MM.1S (cell line): ENCODE results near the gene TNN.

ENCODE experiments used
- DNase-seq: peaks from one replicate; pipeline ENCODE4 v3.0.0-alpha.2; 2015
- H2AFZ ChIP-seq: fragments of 300-600 bp; sonication (generic); 2 replicates; pipeline ENCODE4 v1.6.0; 2016; ENCODE audit warnings: antibody characterized with exemption, low read length
- H3F3A ChIP-seq: fragments of 300-600 bp; sonication (generic); 2 replicates; pipeline ENCODE4 v1.6.1; 2016; ENCODE audit warnings: mild to moderate bottlenecking, antibody characterized with exemption, low read length, moderate library complexity, mixed read lengths; ENCODE audit not compliant: insufficient read depth
- H3K27ac ChIP-seq: fragments of 300-600 bp; sonication (generic); 2 replicates; pipeline ENCODE4 v1.5.1; 2016; ENCODE audit warnings: mild to moderate bottlenecking, low read length
- H3K27me3 ChIP-seq: fragments of 300-600 bp; sonication (generic); replicated peaks from 2 replicates; pipeline ENCODE4 v1.6.0; 2016; ENCODE audit warnings: low read length; ENCODE audit not compliant: insufficient read depth
- H3K36me3 ChIP-seq: fragments of 300-600 bp; sonication (generic); replicated peaks from 2 replicates; pipeline ENCODE4 v1.6.1; 2016; ENCODE audit warnings: mild to moderate bottlenecking, low read length, mixed read lengths; ENCODE audit not compliant: insufficient read depth
- H3K4me1 ChIP-seq: fragments of 300-600 bp; sonication (generic); 2 replicates; pipeline ENCODE4 v1.6.1; 2016; ENCODE audit warnings: low read length, mixed read lengths
- H3K4me2 ChIP-seq: fragments of 300-600 bp; sonication (generic); 2 replicates; pipeline ENCODE4 v1.6.0; 2016; ENCODE audit warnings: low read depth, low read length
- H3K4me3 ChIP-seq: fragments of 300-600 bp; sonication (generic); 2 replicates; pipeline ENCODE4 v1.5.1; 2016; ENCODE audit warnings: low read length, mixed read lengths
- H3K79me2 ChIP-seq: fragments of 300-600 bp; sonication (generic); 2 replicates; pipeline ENCODE4 v1.6.1; 2016; ENCODE audit warnings: mixed run types, low read length, mixed read lengths
- H3K9ac ChIP-seq: fragments of 300-600 bp; sonication (generic); 2 replicates; pipeline ENCODE4 v1.6.1; 2016; ENCODE audit warnings: low read length, mixed read lengths
- H3K9me2 ChIP-seq: fragments of 300-600 bp; sonication (generic); replicated peaks from 2 replicates; pipeline ENCODE4 v1.6.1; 2016; ENCODE audit warnings: mild to moderate bottlenecking, low read length, mixed read lengths; ENCODE audit not compliant: insufficient read depth
- H3K9me3 ChIP-seq: fragments of 300-600 bp; sonication (generic); replicated peaks from 2 replicates; pipeline ENCODE4 v1.6.1; 2016; ENCODE audit warnings: mild to moderate bottlenecking, low read length, mixed read lengths; ENCODE audit not compliant: insufficient read depth
- H4K20me1 ChIP-seq: fragments of 300-600 bp; sonication (generic); 2 replicates; pipeline ENCODE4 v1.6.1; 2016; ENCODE audit warnings: mild to moderate bottlenecking, low read length, moderate library complexity, mixed read lengths; ENCODE audit not compliant: insufficient read depth
- CTCF ChIP-seq: fragments of 300-600 bp; sonication (generic); IDR thresholded peaks from 2 replicates; pipeline ENCODE4 v1.5.1; 2016; ENCODE audit warnings: antibody characterized with exemption, low read length, mixed read lengths
- EZH2 ChIP-seq: fragments of 300-600 bp; sonication (generic); optimal IDR thresholded peaks from 2 replicates; pipeline ENCODE3; 2017; ENCODE audit warnings: low read depth, mild to moderate bottlenecking, antibody characterized with exemption, low read length, mixed read lengths
- EZH2phosphoT487 ChIP-seq: fragments of 300-600 bp; sonication (generic); IDR thresholded peaks from 2 replicates; pipeline ENCODE4 v1.6.1; 2018; ENCODE audit warnings: antibody characterized with exemption, low read length

TNN gene

GRCh38 chr1:175183586-175183985 lies 116.0 kb downstream of the TNN start:
- Histone ChIP-seq H3K27me3 (no peaks in the 10 kb centered on the region), H2AFZ (no peak overlapping the region), H3K9ac (no peak overlapping the region), H3K4me2 (no peak overlapping the region), H3K4me1 (peaks cover 25% of the 10 kb centered on the region), H3F3A (no peaks in the 10 kb centered on the region), H3K27ac (no peak overlapping the region), H4K20me1 (peaks cover 22% of the 10 kb centered on the region; the same call in 1 of the 2 replicates), H3K4me3 (no peak overlapping the region), H3K79me2 (peaks cover 100% of the 10 kb centered on the region), H3K9me2 (no peaks in the 10 kb centered on the region), H3K9me3 (no peaks in the 10 kb centered on the region), H3K36me3 (0 out of 2 replicates have a peak, but pooled peaks cover 3% of the 10 kb centered on the region)
- no peak for DNase-seq
- TF ChIP-seq EZH2phosphoT487 (no peak), CTCF (no peak), EZH2 (no peak)

GRCh38 chr1:175185903-175186302 lies 118.3 kb downstream of the TNN start:
- Histone ChIP-seq H3F3A (peaks cover 11% of the 10 kb centered on the region), H3K4me2 (no peak overlapping the region), H3K27ac (no peak overlapping the region), H4K20me1 (peaks cover 22% of the 10 kb centered on the region; the same call in 1 of the 2 replicates), H3K36me3 (0 out of 2 replicates have a peak, but pooled peaks cover 3% of the 10 kb centered on the region), H3K9me3 (no peaks in the 10 kb centered on the region), H3K79me2 (peaks cover 100% of the 10 kb centered on the region), H3K4me3 (no peak overlapping the region), H3K9me2 (no peaks in the 10 kb centered on the region), H3K4me1 (peaks cover 48% of the 10 kb centered on the region), H2AFZ (no peak overlapping the region), H3K9ac (no peak overlapping the region), H3K27me3 (no peaks in the 10 kb centered on the region)
- TF ChIP-seq EZH2 = no peak
- TF ChIP-seq EZH2phosphoT487 = no peak
- TF ChIP-seq CTCF = no peak
- no peak for DNase-seq

GRCh38 chr1:175186433-175187160 lies 119.0 kb downstream of the TNN start:
- peaks cover 50% of the 10 kb centered on the region for H3K4me1 ChIP-seq
- 0 out of 2 replicates have a peak, but pooled peaks cover 3% of the 10 kb centered on the region for H3K36me3 ChIP-seq
- no peak overlapping the region for H3K9ac ChIP-seq
- H4K20me1 ChIP-seq = peaks cover 22% of the 10 kb centered on the region; the same call in 1 of the 2 replicates
- H3K79me2 ChIP-seq = peaks cover 100% of the 10 kb centered on the region
- H3K9me3 ChIP-seq = no peaks in the 10 kb centered on the region
- H3K9me2 ChIP-seq = no peaks in the 10 kb centered on the region
- H3K27me3 ChIP-seq = no peaks in the 10 kb centered on the region
- no peak overlapping the region for H2AFZ ChIP-seq
- DNase-seq = no peak
- no peak overlapping the region; the same call in 1 of the 2 replicates for H3K27ac ChIP-seq
- no peak for TF ChIP-seq EZH2phosphoT487
- no peak overlapping the region for H3K4me3 ChIP-seq
- peaks cover 11% of the 10 kb centered on the region for H3F3A ChIP-seq
- peak overlapping the region; percentile 8; the same call in 1 of the 2 replicates for H3K4me2 ChIP-seq

GRCh38 chr1:175188936-175189335 lies 121.3 kb downstream of the TNN start:
- peak; percentile 70 for DNase-seq
- H3K27ac ChIP-seq = peak overlapping the region; percentile 59; the same call in 1 of the 2 replicates
- peaks cover 58% of the 10 kb centered on the region for H3K4me1 ChIP-seq
- TF ChIP-seq CTCF = no peak
- H3K9me3 ChIP-seq = no peaks in the 10 kb centered on the region
- H4K20me1 ChIP-seq = peaks cover 15% of the 10 kb centered on the region; the same call in 1 of the 2 replicates
- H3K36me3 ChIP-seq = 0 out of 2 replicates have a peak, but pooled peaks cover 3% of the 10 kb centered on the region
- H3K27me3 ChIP-seq = no peaks in the 10 kb centered on the region
- H3K9me2 ChIP-seq = no peaks in the 10 kb centered on the region
- H3K4me3 ChIP-seq = peak overlapping the region; percentile 87
- H3K9ac ChIP-seq = peak overlapping the region; percentile 1; the same call in 1 of the 2 replicates
- no peak overlapping the region for H2AFZ ChIP-seq
- H3F3A ChIP-seq = peaks cover 26% of the 10 kb centered on the region
- peaks cover 86% of the 10 kb centered on the region for H3K79me2 ChIP-seq
- H3K4me2 ChIP-seq = peak overlapping the region; percentile 79
